Activated naive CD8-positive, alpha-beta T cell treated with anti-CD3 and anti-CD28 coated beads, Interleukin-2, amount 50 U/mL, for 24 hours (primary cell): Measurements from ENCODE around the gene HOXB6.
A peak's percentile ranks its signal among the peaks of the same experiment; 100 is the strongest.

Experiments used
- ATAC-seq: fragments of 150-1000 bp; cut with Tn5 transposase; one replicate; pipeline ENCODE4 v1.10.0; 2021
- DNase-seq: peaks from one replicate; pipeline ENCODE4 v3.0.0; 2021
- H3K27ac Mint-ChIP-seq: one replicate; pipeline ENCODE4 v1.8.0; 2021; ENCODE audit warnings: mild to moderate bottlenecking, mixed read lengths
- H3K27me3 Mint-ChIP-seq: one replicate; pipeline ENCODE4 v1.8.0; 2021; ENCODE audit warnings: mixed read lengths
- H3K36me3 Mint-ChIP-seq: one replicate; pipeline ENCODE4 v1.8.0; 2021; ENCODE audit warnings: low read depth, mixed read lengths
- H3K4me1 Mint-ChIP-seq: one replicate; pipeline ENCODE4 v1.8.0; 2021; ENCODE audit warnings: mixed read lengths
- H3K4me3 Mint-ChIP-seq: one replicate; pipeline ENCODE4 v1.8.0; 2021; ENCODE audit warnings: mild to moderate bottlenecking, moderate library complexity, mixed read lengths
- H3K9me3 Mint-ChIP-seq: one replicate; pipeline ENCODE4 v1.8.0; 2021; ENCODE audit warnings: mixed read lengths

Gene HOXB6

DNA sequence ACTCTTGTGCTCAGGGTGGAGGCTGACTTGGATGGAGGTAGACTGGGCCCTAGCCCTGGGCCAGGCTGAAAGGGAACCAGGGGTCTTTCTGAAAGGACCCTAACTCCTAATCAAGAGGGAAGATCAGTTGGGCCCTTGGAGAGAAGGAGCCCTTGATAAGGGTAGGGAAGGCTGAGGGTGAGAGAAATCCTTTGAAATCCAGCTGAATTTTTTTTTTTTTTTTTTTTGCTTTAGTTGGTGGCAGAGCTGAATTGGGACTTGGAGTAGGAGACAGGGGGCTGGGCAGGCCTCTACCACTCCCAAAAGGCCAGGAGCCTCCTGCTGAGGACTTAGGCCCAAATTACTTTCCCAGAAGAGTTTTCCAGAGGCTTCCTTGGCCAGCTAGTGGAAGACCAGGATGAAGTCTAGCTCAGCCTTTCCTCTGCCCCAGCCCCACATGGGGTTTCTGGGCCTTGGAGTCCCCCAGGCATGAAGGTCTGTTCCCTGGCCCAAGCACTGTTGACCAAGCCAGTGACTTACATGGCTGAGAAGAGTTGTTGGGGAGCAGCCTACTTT, 14.1 kb downstream of the HOXB6 start:
- Mint-ChIP-seq H3K4me3 (no peak overlapping the region), H3K4me1 (peaks cover 39% of the 10 kb centered on the region), H3K36me3 (no peaks in the 10 kb centered on the region), H3K27me3 (peaks cover 89% of the 10 kb centered on the region), H3K27ac (no peak overlapping the region), H3K9me3 (no peaks in the 10 kb centered on the region)
- DNase-seq, result no peak
- no peak for ATAC-seq

DNA sequence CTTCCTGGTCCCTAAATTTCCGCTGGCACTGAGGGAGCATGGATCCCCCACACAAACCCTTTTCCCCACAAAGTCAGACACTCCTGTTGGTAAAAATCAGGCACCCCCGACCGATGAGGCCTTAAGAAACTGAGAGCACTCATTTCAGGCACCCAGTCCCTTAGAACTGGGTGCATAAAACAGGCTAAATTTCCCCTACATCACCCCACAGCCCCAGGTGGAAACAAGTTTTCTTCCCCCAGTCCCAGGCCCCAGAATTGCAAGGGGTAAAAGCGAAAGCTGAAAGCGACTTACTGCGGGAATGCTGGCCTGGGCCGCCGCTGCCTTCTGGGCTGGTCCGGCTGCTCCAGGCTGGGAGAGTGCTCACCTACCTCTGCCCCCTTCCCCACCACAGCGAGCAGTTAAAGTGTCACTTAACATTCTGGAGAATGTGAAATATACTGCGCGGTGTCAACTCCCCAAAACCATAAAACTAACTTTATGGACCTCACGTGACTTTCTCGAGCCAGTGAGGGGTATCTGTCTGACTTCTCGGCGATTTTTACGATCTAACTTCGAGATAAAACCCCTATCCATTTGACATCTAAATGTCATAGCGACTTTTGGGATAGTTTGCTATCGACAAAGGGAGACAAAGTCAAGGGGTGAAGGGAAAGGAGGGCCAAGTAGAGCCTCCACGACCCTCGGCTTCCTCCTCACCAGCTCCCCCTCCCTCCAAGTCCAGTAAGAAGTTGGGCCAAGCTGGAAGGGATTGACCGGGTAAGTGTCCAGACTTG, 14.8 kb downstream of the HOXB6 start, which contains the start of gene HOXB3:
Gene HOXB3, minus strand, starts transcription at position 411 of the 776 bp plus-strand sequence. CDS start 37,767 bp downstream, outside the sequence.
- H3K36me3 Mint-ChIP-seq, result no peaks in the 10 kb centered on the region
- H3K27ac Mint-ChIP-seq, result no peak within 1 kb of the TSS
- ATAC-seq (no peak), DNase-seq (no peak)
- H3K4me1 Mint-ChIP-seq, result peaks cover 42% of the 10 kb centered on the region
- H3K9me3 Mint-ChIP-seq, result no peaks in the 10 kb centered on the region
- peaks cover 89% of the 10 kb centered on the region for H3K27me3 Mint-ChIP-seq
- H3K4me3 Mint-ChIP-seq, result peak within 1 kb of the TSS; percentile 39

GRCh38 chr17:48589060-48589830, 15.5 kb downstream of the HOXB6 start:
- Mint-ChIP-seq H3K4me3 (peak overlapping the region; percentile 39), H3K4me1 (peaks cover 44% of the 10 kb centered on the region), H3K27me3 (peaks cover 90% of the 10 kb centered on the region), H3K27ac (no peak overlapping the region), H3K36me3 (no peaks in the 10 kb centered on the region), H3K9me3 (no peaks in the 10 kb centered on the region)
- DNase-seq (no peak), ATAC-seq (no peak)

DNA sequence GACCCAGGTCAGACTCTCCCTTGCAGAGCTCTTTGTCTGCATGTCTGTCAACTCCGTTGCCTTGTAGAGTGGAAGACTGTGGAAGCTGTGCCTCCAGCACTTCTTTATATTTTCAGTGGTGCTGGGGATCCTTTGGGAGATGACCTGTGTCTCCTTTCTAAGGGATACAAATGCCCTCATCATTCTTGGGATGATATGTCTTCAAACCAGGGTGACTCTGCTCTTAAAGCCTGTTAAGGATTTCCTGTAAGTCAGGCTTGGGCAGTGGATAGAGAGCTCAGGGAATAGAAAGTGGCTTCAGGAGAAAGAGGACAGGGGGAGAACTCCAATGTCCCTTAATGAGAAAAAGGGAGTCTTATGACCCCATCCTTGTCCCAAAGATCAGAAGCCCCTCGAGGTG, 16.3 kb downstream of the HOXB6 start:
- H3K4me1 Mint-ChIP-seq, result peaks cover 43% of the 10 kb centered on the region
- DNase-seq (no peak), ATAC-seq (no peak)
- H3K27me3 Mint-ChIP-seq, result peaks cover 93% of the 10 kb centered on the region
- no peak overlapping the region for H3K27ac Mint-ChIP-seq
- no peaks in the 10 kb centered on the region for H3K9me3 Mint-ChIP-seq
- no peaks in the 10 kb centered on the region for H3K36me3 Mint-ChIP-seq
- H3K4me3 Mint-ChIP-seq, result no peak overlapping the region

GRCh38 chr17:48588074-48588415, 16.7 kb downstream of the HOXB6 start:
- no peak overlapping the region for H3K4me3 Mint-ChIP-seq
- DNase-seq, result no peak
- no peak overlapping the region for H3K27ac Mint-ChIP-seq
- no peaks in the 10 kb centered on the region for H3K36me3 Mint-ChIP-seq
- H3K9me3 Mint-ChIP-seq, result no peaks in the 10 kb centered on the region
- no peak for ATAC-seq
- H3K4me1 Mint-ChIP-seq, result peaks cover 41% of the 10 kb centered on the region
- H3K27me3 Mint-ChIP-seq, result peaks cover 95% of the 10 kb centered on the region

DNA sequence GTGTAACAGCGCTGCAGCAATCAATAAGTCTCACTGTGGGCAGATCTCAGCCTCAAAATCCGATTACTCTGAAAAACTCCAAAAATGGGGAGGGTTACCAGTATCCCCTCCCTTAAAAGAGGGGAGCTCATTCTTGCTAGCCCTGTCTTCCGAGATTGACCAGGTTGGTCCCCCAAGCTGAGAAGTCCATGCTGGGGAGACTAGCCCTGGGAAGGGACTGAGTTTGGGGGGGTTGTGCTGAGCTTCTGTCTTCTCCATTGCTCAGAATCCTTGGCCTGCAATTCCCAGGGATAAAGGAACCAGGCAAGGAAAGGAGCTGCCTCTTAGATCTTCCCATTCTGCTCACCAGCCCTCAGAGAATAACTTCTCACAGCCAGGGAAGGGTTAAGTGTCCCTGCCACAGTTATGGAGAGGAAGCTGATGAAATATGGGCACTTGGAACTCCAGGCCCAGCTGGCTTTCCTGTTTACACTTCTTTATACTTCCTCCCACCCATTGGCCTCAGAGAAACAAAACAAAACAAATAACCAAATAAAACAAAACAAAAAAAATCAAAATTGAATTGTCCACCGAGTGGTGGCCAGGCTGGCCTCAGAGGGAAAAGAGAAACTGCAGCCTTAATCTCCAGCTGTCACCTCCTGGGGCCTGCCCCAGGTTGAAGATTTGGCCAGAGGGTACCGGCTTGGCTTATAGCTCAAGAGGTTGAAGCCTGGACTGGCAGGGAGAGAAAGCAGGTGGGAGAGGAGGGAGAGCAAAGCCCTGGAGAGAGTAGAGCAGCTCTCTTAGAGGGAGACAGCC, 17.3 kb downstream of the HOXB6 start:
- H3K4me3 Mint-ChIP-seq, result peak overlapping the region; percentile 12
- H3K4me1 Mint-ChIP-seq, result peaks cover 38% of the 10 kb centered on the region
- DNase-seq (no peak), ATAC-seq (no peak)
- H3K27me3 Mint-ChIP-seq, result peaks cover 96% of the 10 kb centered on the region
- H3K27ac Mint-ChIP-seq, result no peak overlapping the region
- no peaks in the 10 kb centered on the region for H3K9me3 Mint-ChIP-seq
- no peaks in the 10 kb centered on the region for H3K36me3 Mint-ChIP-seq

DNA sequence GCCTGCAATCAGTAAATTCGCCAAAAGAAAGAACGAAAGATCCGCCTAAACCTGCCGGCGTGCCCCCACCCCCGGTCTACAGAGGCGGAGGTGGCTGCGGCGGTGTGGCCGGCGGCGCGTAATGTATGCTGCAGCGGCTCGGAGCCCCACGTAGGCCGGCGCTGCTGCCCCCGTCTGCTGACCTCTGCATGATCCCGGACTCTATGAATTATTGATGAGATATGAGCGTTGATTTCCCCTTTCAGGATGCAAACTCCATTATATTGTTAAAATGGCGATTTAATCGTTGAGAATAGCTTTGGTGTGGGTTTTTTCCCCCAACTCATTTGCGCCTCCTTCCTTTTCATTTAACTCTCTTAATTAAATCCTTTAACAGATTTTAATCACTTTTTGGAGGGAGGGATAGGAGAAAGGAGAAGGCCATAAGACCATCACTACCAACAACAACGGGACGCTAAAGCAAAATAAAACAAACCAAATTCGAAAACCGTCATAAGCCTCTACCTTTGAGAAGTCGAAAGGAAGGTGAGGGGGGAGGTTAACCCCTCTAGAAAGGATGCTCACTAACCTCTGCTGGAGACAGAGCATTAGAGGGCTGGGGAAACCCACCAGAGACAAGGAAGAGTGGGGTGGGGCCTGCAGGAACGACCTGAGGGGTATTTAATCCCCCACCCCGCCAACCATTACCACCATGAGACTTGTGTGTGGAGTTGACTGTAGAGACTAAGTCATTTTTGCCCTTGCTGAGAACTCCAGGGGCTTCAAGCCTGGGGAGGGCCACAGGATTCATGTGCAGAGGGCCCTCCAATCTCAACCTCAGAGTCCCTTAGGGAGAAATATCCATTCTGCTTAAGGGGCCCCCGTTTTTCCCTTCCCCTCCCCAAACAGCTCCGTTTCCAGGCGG, 18.2 kb downstream of the HOXB6 start:
- Mint-ChIP-seq H3K27ac (peak overlapping the region; percentile 27), H3K4me1 (peaks cover 39% of the 10 kb centered on the region), H3K36me3 (no peaks in the 10 kb centered on the region), H3K9me3 (no peaks in the 10 kb centered on the region), H3K4me3 (peak overlapping the region; percentile 86), H3K27me3 (peaks cover 95% of the 10 kb centered on the region)
- no peak for ATAC-seq
- DNase-seq, result peak; percentile 55

- DNase-seq (no peak), ATAC-seq (no peak)
- H3K27ac Mint-ChIP-seq, result no peak overlapping the region
- H3K36me3 Mint-ChIP-seq, result no peaks in the 10 kb centered on the region
- H3K4me1 Mint-ChIP-seq, result peaks cover 49% of the 10 kb centered on the region
- H3K4me3 Mint-ChIP-seq, result no peak overlapping the region
- peaks cover 94% of the 10 kb centered on the region for H3K27me3 Mint-ChIP-seq
- H3K9me3 Mint-ChIP-seq, result no peaks in the 10 kb centered on the region
These were observed 20.5 kb downstream of the HOXB6 start for GRCh38 chr17:48584223-48584741.

DNA sequence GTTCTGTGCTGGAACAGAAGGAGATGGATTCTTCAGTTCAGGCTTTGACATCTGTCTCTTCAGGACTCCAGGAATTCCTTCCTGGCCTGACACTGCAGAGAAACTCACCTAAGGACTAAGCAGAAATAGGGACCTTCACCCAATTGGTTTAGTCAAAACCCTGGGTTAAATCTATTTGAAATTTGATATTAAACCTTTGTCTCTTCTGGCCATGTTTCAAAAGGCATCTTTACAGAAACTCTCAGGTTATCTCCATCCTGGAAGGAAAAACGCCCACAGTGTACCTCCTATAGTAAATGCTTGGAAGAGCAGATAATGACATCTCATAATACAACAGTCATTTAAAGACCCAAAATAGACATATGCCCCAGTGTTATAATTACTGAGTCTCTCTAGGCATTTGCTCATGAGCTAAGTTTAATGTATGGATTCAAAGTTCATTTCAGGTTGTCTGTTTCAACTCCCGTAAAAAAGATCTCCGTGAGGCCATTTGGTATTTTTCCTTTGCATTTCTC, 21.0 kb downstream of the HOXB6 start:
- no peak overlapping the region for H3K4me3 Mint-ChIP-seq
- H3K27me3 Mint-ChIP-seq, result peaks cover 94% of the 10 kb centered on the region
- DNase-seq (no peak), ATAC-seq (no peak)
- H3K9me3 Mint-ChIP-seq, result no peaks in the 10 kb centered on the region
- H3K4me1 Mint-ChIP-seq, result peaks cover 53% of the 10 kb centered on the region
- no peak overlapping the region for H3K27ac Mint-ChIP-seq
- H3K36me3 Mint-ChIP-seq, result no peaks in the 10 kb centered on the region

- ATAC-seq, result no peak
- Mint-ChIP-seq H3K27ac (no peak overlapping the region), H3K36me3 (no peaks in the 10 kb centered on the region), H3K4me3 (peak overlapping the region; percentile 57), H3K27me3 (peaks cover 86% of the 10 kb centered on the region), H3K9me3 (no peaks in the 10 kb centered on the region), H3K4me1 (peaks cover 58% of the 10 kb centered on the region)
- no peak for DNase-seq
These were observed 22.1 kb downstream of the HOXB6 start for GRCh38 chr17:48582750-48583069.

DNA sequence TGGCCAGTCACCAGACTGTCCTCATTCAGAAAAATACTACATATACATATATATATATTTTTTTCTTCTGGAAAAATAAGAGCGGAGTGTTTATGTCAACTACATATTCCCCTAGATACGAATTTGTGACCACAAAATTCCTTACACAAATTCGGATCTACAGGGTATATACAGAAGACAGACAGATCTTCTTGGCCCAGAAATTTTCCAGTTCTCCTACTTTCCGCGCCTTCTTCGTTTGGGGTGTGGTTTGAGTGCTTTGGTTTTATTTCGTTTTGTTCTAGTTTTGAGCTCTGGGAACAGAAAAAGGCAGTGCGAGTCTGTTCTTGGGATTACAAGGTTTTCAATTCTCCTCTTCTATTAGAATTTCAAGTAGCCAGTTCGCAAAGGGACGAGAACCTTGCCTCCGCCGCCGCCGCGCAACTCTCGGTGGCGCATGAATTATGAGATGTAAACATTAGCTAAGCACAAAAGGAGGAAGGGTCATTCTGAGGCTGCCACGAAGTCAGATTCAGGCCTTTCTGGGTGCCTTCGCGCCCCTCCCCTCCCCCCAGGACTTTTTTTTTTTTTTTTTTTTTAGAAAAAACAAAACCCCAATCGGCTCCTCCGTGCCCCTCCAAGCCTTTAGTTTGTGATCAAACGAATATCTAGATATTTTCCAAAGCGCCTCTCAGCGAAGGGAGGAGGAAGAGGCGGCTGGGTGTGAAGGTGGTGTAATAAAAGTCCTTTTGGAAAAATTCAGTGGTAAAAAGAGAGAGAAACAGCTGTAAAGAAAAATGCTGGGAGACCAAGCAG, 24.8 kb downstream of the HOXB6 start:
- H3K4me1 Mint-ChIP-seq, result peaks cover 56% of the 10 kb centered on the region
- H3K27ac Mint-ChIP-seq, result no peak overlapping the region
- peaks cover 66% of the 10 kb centered on the region for H3K27me3 Mint-ChIP-seq
- DNase-seq (no peak), ATAC-seq (no peak)
- H3K36me3 Mint-ChIP-seq, result no peaks in the 10 kb centered on the region
- H3K4me3 Mint-ChIP-seq, result peak overlapping the region; percentile 2
- H3K9me3 Mint-ChIP-seq, result no peaks in the 10 kb centered on the region

- no peaks in the 10 kb centered on the region for H3K9me3 Mint-ChIP-seq
- H3K4me1 Mint-ChIP-seq, result peaks cover 54% of the 10 kb centered on the region
- no peak overlapping the region for H3K27ac Mint-ChIP-seq
These were observed 25.4 kb downstream of the HOXB6 start for GRCh38 chr17:48579471-48579759.

More at GRCh38 chr17:48579471-48579759, 25.4 kb downstream of the HOXB6 start:
- DNase-seq (no peak), ATAC-seq (no peak)
- H3K36me3 Mint-ChIP-seq, result no peaks in the 10 kb centered on the region
- H3K4me3 Mint-ChIP-seq, result peak overlapping the region; percentile 87
- H3K27me3 Mint-ChIP-seq, result peaks cover 61% of the 10 kb centered on the region
